AG04449 (cell line): Measurements from ENCODE around the gene TEAD1.

Source experiments
- CTCF ChIA-PET: fragments of 350-600 bp; formaldehyde crosslinking; extraction: SDS; loops from one replicate; lab custom pipeline; 2021; ENCODE audit warnings: antibody characterized with exemption; lab: Yijun Ruan, JAX
- POLR2A ChIA-PET: fragments of 400-600, 350-600 bp; formaldehyde crosslinking; extraction: SDS; loops from one replicate; lab custom pipeline; 2020; ENCODE audit warnings: antibody characterized with exemption, inconsistent platforms; lab: Yijun Ruan, JAX
- DNase-seq: peaks from one replicate; pipeline ENCODE4 v3.0.0-alpha.2; 2010; ENCODE audit warnings: low read depth, low spot score
- H3K4me3 ChIP-seq: 2 replicates; pipeline ENCODE4 v1.5.1; 2011; ENCODE audit warnings: low read depth, mild to moderate bottlenecking, control low read depth, low read length
- CTCF ChIP-seq: IDR thresholded peaks from one replicate; pipeline ENCODE4 v1.5.1; 2011; ENCODE audit warnings: mild to moderate bottlenecking, moderate library complexity, low read length, control low read depth, inconsistent platforms; ENCODE audit not compliant: insufficient read depth; ENCODE audit errors: missing control alignments

Gene TEAD1

DNA sequence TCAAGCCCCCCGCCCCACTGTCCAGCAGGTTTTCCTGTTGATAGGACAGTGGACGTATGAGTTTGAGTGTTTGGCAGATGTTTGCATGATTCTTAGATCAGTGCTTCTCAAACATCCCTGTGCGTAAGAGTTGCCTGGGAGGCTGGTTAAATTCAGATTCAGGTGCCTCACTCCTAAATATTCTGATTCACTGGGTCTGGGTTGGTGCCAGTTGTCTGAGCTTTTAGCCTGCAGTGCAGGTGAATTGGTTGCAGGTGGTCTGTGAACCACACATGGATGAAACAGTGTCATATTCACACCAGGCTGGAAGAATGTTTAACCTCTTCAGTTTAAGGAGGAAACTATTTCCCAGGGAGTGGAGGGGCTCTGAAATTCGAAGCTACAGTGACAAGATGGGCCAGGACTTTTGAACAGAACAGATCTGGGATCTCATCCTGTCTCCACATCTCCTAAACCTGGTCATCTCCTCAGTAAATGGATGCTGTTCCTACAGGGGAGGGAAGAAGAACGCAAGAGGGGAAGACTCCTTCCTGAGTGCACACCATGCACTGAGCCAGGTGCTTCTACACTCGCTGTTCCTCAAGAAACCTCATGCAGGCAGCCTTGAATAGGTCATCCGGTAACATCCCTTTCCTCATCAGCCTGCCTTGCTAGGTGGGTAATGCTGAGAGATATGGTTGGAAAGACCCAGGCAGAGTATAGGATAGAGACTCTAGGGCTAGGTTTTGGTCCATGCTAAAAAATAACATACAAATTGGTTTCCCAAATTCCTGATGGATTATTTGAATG lies 47.8 kb downstream of the TEAD1 start:
- CTCF ChIA-PET = interaction anchor here (1.1 to 1.2 kb wide), 2 partner anchors 23 to 167 kb away, joined by 3 read pairs; no protein-coding TSS in a partner anchor
- POLR2A ChIA-PET = interaction anchor here (1.2 kb wide), 1 partner anchor 10 kb away, joined by 5 read pairs; no protein-coding TSS in a partner anchor
- no peak overlapping the region for H3K4me3 ChIP-seq
- no peak for TF ChIP-seq CTCF
- no peak for DNase-seq

DNA sequence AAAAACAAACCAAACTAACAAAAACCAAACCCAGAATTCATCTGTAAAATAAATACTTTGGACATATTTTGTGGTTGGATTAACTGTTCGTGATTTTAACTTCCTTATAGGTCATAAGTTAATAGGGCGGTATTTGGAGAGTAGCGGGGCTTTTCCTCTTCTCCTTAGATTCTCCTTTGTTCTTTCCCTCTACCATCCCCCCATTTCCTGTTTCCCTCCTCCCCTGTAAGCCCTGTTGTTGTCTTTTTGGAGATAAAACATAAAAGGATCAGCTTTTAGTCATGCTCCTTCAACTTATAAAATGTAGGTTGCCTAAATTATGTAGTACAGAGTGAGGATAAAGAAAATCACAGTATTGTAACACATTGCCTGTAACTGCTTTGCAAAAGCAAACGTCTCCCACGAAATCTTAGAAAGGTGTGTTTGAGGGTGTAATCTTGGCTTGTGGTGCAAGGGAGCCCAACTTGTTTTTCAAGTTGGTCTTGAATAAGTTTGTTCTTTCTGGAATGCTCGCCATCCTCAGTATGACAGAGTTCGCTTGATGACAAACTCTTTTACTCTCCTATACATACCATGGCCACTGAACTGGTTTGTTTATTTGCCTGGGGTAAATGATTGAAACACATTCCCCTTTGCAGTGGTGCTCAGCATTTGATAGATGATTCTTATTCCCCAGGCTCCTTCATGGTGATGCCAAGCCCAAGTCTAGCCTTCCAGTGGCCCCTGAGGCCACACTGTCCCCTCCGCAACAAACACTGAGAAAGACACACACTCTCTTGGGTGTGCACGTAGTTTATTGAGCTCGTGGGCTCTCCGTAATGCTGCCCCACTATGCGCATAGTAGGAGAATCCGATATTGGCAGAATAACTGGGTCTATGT lies 49.4 kb downstream of the TEAD1 start:
- no peak for DNase-seq
- no peak overlapping the region for H3K4me3 ChIP-seq
- POLR2A ChIA-PET = no interaction called here
- CTCF ChIA-PET = interaction anchor here (0.8 to 1.8 kb wide), 2 partner anchors 165 to 435 kb away, joined by 3 to 4 read pairs; no protein-coding TSS in a partner anchor
- no peak for TF ChIP-seq CTCF

DNA sequence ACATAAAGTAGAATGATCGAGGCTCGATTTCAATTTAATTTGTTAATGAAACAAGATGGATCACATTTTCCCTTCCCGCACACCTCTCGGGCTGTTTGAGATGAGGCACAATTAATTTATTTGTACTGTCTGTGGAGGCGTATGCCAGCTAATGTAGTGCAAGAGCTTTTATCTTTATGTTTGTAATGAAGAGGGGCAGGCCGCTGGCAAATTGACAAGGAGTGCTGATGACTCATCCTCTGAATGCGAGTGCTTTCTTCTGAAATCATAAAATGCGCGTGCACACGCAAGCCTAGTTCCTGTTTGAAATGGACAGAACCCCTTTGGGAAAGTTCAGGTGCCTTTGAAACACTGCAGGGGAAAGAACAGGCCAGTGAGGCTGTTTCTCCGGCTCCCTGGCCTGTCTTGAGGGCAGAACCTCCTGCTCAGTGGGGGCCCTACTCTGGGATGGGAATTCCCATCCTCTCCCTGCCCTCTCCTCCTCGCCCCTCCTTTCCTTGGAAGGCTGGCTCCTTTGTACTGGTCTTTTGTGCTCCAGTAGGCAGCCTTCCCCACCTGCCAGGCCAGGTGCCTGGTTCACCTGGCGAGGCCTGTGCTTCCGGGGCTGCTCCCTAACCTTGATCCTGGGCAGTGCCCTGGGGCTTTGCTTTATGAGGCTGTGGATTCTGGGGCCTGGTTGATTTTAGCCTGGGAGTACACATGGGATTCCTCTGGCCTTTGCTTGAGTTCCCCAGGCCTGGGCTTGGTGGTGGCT lies 50.3 kb downstream of the TEAD1 start:
- H3K4me3 ChIP-seq = no peak overlapping the region
- TF ChIP-seq CTCF = no peak
- CTCF ChIA-PET = interaction anchor here (1.8 kb wide), 1 partner anchor 436 kb away, joined by 4 read pairs; no protein-coding TSS in a partner anchor
- POLR2A ChIA-PET = no interaction called here
- DNase-seq = peak; percentile 53

GRCh38 chr11:12725055-12725862 lies 51.0 kb downstream of the TEAD1 start:
- no peak for DNase-seq
- H3K4me3 ChIP-seq = no peak overlapping the region
- POLR2A ChIA-PET = no interaction called here
- TF ChIP-seq CTCF = no peak
- CTCF ChIA-PET = interaction anchor here (1.8 kb wide), 1 partner anchor 436 kb away, joined by 4 read pairs; no protein-coding TSS in a partner anchor

- ChIA-PET POLR2A (no interaction called here), CTCF (interaction anchor here (1.2 to 2.4 kb wide), 2 partner anchors 21 to 437 kb away, joined by 3 to 5 read pairs; no protein-coding TSS in a partner anchor)
- no peak for DNase-seq
- no peak overlapping the region for H3K4me3 ChIP-seq
- TF ChIP-seq CTCF = no peak
Measured at GRCh38 chr11:12725863-12726682, 51.9 kb downstream of the TEAD1 start.
